ENCODE data around the gene FCRL5. TPM values are rescaled to one million over a fixed set of nuclear protein-coding genes. Genes with fewer than 3 reads are reported as not detected.
A peak's percentile ranks its signal among the peaks of the same experiment; 100 is the strongest.

FCRL5 gene
- polyA plus RNA-seq, 2 of the 4 experiments (the other 2 are of a cell fraction), result not detected

- FAIRE-seq (no peak), DNase-seq (ENCODE audit: low read depth in 1 of 2, low spot score in 1 of 2) (no peak), ATAC-seq (no peak)
- Histone ChIP-seq H3K4me1 (no peaks in the 10 kb centered on the region), H3K27ac (no peak overlapping the region), H3K9me3 (no peaks in the 10 kb centered on the region), H3K4me2 (no peak overlapping the region), H3K4me3 (no peak overlapping the region)
- WGBS (ENCODE audit: missing lambda C conversion rate), result 60% methylated on average over 3 of the region's 3 CpGs
- TF ChIP-seq MAZ (IDR thresholded peaks at IDR 0.05; ENCODE audit: borderline replicate concordance, low read depth, low read length) (no peak), RARB (CRISPR knock-in tag; IDR thresholded peaks at IDR 0.05) (no peak), ATOH8 (CRISPR knock-in tag; IDR thresholded peaks at IDR 0.05; ENCODE audit: low read depth) (no peak), HOXB13 (CRISPR knock-in tag; IDR thresholded peaks at IDR 0.05; ENCODE audit: low read depth) (no peak), MAX (IDR thresholded peaks at IDR 0.05) (no peak), SMC3 (IDR thresholded peaks at IDR 0.05) (no peak), RAD21 (conservative IDR thresholded peaks at IDR 0.05 in 1 of 2, IDR thresholded peaks at IDR 0.05 in 1 of 2) (no peak), CHD4 (IDR thresholded peaks at IDR 0.05; ENCODE audit: borderline replicate concordance) (no peak), HMGXB4 (CRISPR knock-in tag; IDR thresholded peaks at IDR 0.05; ENCODE audit: borderline replicate concordance) (no peak), CBX2 (IDR thresholded peaks at IDR 0.05; ENCODE audit: borderline replicate concordance, low read depth) (no peak)
- ChIA-PET POLR2A (no interaction called here), CTCF (interaction anchor here (0.8 to 9.4 kb wide), 8 partner anchors 9 to 329 kb away, joined by 3 to 52 read pairs (median 5); no protein-coding TSS in a partner anchor)
These were observed 66.5 kb downstream of the FCRL5 start for GRCh38 chr1:157485793-157486192.

GRCh38 chr1:157484573-157484972 is 67.7 kb downstream of the FCRL5 start:
- no peak overlapping the region for H3K4me3 ChIP-seq
- no peaks in the 10 kb centered on the region for H3K9me3 ChIP-seq
- no peak overlapping the region for H3K4me2 ChIP-seq
- FAIRE-seq (no peak), DNase-seq (ENCODE audit: low read depth in 1 of 2, low spot score in 1 of 2) (no peak), ATAC-seq (no peak)
- TF ChIP-seq USF2 (IDR thresholded peaks at IDR 0.05) (no peak), RAD21 (conservative IDR thresholded peaks at IDR 0.05 in 1 of 2, IDR thresholded peaks at IDR 0.05 in 1 of 2) (no peak), MAFK (IDR thresholded peaks at IDR 0.05; ENCODE audit: partially characterized antibody) (peak; percentile 63), REST (IDR thresholded peaks at IDR 0.05) (no peak), CBX2 (IDR thresholded peaks at IDR 0.05; ENCODE audit: borderline replicate concordance, low read depth) (no peak), KDM5A (IDR thresholded peaks at IDR 0.05) (no peak), MAX (IDR thresholded peaks at IDR 0.05) (no peak)
- no peak overlapping the region for H3K27ac ChIP-seq
- ChIA-PET POLR2A (no interaction called here), CTCF (interaction anchor here (1.8 to 9.4 kb wide), 6 partner anchors 36 to 394 kb away, joined by 5 to 52 read pairs (median 6); no protein-coding TSS in a partner anchor)
- H3K4me1 ChIP-seq, result no peaks in the 10 kb centered on the region
